GM08714 (cell line): ENCODE results near the gene PAQR7.

ENCODE experiments used
- H3K4me3 ChIP-seq: fragments of 200-500 bp; sonication (Bioruptor generic); 2 replicates; pipeline ENCODE4 v1.5.1; 2014; ENCODE audit warnings: mild to moderate bottlenecking, low read length, inconsistent platforms
- ZNF274 ChIP-seq: IDR thresholded peaks from 2 replicates; pipeline ENCODE4 v1.6.1; 2012; ENCODE audit warnings: mild to moderate bottlenecking, low read depth, low read length

Gene PAQR7

DNA sequence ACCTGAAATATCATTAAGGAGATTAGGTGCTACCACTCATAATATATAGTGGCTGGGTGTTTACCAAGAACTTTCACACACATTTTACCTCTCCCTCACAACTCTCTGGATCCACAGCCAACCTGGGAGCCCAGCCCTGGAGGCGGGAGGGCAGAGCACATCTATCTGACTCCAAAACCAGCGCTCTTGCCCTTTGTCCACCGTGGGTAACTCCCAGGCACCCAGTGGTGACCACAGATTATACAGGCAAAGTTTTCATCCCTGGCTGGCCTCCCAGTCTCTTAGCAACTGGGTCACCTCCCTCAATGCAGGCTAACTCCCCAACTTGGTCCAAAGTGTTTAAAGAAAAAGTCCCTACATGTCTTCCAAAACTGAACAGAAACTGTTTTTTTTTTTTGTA is 2.4 kb downstream of the PAQR7 start:
- no peak for TF ChIP-seq ZNF274
- H3K4me3 ChIP-seq, result no peak overlapping the region

DNA sequence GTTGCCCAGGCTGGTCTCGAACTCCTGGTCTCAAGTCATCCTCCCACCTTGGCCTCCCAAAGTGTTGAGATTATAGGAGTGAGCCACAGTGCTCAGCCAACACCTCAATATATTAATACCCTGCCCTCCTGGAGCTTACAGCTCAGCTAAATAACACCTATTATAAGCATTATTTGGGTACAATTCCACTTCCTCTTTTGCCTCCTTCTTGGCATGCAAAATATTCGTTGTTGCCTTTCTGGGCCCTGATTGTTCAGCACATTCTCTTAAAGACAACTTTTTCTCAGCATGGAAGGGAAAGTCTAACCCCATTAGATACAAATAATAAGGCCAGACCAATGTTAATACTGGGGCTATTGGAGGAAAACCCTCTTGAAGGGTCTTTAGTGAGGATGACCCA is 2.8 kb downstream of the PAQR7 start:
- no peak for TF ChIP-seq ZNF274
- H3K4me3 ChIP-seq, result no peak overlapping the region

DNA sequence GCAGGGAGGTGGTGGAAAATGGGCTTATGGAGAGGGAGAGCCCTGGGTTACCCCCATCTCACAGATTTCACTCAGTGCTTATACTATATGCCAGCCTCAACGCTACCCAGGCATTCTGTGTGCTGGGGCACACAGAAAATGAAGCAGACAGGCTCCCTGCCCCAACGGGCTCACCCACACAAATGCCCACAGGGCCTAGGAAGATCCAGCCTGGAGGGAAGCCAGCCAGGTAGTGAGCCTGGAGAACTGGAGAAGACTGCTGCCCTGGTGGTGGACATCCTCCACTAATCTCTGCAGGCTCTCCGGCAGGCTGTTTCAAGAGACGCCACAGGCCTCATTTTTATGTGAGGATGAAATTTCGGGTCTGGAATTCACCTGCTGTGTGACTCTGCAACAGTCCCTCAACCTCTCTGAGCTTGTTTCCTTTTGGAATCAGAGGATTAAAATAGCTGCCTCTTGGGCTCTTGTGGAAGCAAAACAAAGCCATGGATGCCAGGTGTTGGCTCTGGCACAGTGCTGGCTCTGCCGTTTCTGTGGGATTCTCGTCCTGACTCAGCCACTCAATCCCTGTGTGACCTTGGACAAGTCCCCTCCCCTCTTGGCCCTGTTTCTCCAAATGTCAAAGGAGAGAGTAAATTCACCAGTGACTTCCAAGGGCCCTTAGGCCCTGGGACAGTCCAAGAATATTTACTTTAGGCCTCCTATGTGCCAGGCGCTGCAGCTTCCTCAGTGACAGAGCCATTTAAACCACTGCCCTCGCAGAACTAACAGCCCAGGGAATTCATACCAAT is 3.6 kb downstream of the PAQR7 start:
- no peak for TF ChIP-seq ZNF274

GRCh38 chr1:25871086-25871703 is 4.3 kb downstream of the PAQR7 start:
- TF ChIP-seq ZNF274, result no peak
- H3K4me3 ChIP-seq, result no peak overlapping the region

More for the DNA sequence above, 3.6 kb downstream of the PAQR7 start:
- no peak overlapping the region for H3K4me3 ChIP-seq

DNA sequence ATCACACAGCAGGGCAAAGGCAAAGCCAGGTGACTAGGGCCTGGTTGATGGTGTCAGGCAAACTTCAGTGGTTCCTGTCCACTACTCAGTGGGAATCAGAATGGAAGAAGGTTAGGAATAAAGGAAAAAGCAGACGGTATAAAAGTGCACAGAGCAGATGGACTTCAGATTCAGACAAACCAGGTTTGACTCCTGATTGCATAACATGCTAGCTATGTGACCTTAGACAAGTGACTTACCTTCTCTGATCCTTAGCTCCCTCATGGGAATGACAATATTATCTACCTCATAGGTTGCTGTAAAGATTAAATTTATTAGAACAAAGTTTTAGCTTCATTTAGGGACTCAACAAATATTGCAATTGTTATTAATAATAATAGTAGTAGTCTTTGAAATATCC is 4.9 kb downstream of the PAQR7 start:
- TF ChIP-seq ZNF274, result no peak

GRCh38 chr1:25869909-25870606 is 5.5 kb downstream of the PAQR7 start:
- no peak for TF ChIP-seq ZNF274
- no peak overlapping the region for H3K4me3 ChIP-seq

More for the DNA sequence above, 4.9 kb downstream of the PAQR7 start:
- no peak overlapping the region for H3K4me3 ChIP-seq

GRCh38 chr1:25867210-25867991 is 8.1 kb downstream of the PAQR7 start:
- TF ChIP-seq ZNF274, result no peak
- H3K4me3 ChIP-seq, result no peak overlapping the region

DNA sequence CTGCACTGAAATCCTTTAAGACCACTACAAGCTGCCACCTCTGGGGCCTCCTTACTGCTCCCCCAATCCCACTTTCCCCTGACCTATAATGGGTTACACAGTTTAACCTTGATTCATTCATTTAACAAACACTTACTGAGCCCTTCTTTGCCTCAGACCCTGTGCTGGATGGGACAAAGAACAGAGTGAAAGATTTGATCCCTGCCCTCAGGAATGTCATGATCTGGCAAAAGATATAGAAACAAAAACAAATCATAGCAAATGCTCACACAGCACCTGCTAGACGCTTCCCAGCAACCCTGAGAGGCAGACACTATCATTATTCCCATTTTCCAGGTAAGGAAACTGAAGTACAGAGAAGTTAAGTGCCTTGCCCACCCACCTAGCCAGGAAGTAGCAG is 9.2 kb downstream of the PAQR7 start:
- TF ChIP-seq ZNF274, result no peak
- no peak overlapping the region for H3K4me3 ChIP-seq

- no peak for TF ChIP-seq ZNF274
- no peak overlapping the region for H3K4me3 ChIP-seq
These were observed 11.1 kb downstream of the PAQR7 start for GRCh38 chr1:25864434-25864833.

GRCh38 chr1:25863486-25864262 is 11.8 kb downstream of the PAQR7 start:
- H3K4me3 ChIP-seq, result no peak overlapping the region
- no peak for TF ChIP-seq ZNF274

GRCh38 chr1:25862785-25863485 is 12.6 kb downstream of the PAQR7 start:
- no peak for TF ChIP-seq ZNF274
- H3K4me3 ChIP-seq, result no peak overlapping the region

GRCh38 chr1:25861316-25862286 is 13.9 kb downstream of the PAQR7 start:
- TF ChIP-seq ZNF274, result no peak
- no peak overlapping the region; the same call in 1 of the 2 replicates for H3K4me3 ChIP-seq
